Measurements from ENCODE around the gene LIF.

GRCh38 chr22:30202531-30203006, 44.0 kb downstream of the LIF start:
- TF ChIP-seq POLR2A (IDR thresholded peaks at IDR 0.05) = no peak
- TF ChIP-seq CTCF (IDR thresholded peaks at IDR 0.05) = no peak
